ENCODE data around the gene CDK15. TPM values are rescaled to one million over a fixed set of nuclear protein-coding genes. Genes with fewer than 3 reads are reported as not detected.

The CDK15 gene
- total RNA-seq, 6 experiments from 2014 or later, result not detected

DNA sequence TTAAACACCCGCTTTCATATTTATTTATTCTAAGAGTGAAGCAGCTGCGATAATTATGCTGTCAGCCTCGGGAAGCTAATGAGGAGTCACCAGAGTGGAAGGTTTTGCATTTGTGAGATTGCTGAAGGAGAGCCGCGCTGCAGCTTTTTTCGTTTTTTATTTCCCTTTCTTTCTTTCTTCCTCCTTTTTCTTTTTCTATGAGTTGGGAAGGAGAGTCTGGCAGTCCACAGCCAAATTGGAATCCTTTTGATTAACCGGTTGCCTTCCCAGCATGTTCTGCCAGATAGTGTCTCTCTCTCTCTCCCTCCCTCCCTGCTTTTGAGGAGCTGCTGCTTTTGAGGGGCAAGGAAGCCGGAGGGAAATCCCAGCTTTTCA, 82.1 kb downstream of the CDK15 start:
- no peak for ATAC-seq
- no peak for TF ChIP-seq POLR2A (IDR thresholded peaks at IDR 0.05)
- TF ChIP-seq, protein P1, sequence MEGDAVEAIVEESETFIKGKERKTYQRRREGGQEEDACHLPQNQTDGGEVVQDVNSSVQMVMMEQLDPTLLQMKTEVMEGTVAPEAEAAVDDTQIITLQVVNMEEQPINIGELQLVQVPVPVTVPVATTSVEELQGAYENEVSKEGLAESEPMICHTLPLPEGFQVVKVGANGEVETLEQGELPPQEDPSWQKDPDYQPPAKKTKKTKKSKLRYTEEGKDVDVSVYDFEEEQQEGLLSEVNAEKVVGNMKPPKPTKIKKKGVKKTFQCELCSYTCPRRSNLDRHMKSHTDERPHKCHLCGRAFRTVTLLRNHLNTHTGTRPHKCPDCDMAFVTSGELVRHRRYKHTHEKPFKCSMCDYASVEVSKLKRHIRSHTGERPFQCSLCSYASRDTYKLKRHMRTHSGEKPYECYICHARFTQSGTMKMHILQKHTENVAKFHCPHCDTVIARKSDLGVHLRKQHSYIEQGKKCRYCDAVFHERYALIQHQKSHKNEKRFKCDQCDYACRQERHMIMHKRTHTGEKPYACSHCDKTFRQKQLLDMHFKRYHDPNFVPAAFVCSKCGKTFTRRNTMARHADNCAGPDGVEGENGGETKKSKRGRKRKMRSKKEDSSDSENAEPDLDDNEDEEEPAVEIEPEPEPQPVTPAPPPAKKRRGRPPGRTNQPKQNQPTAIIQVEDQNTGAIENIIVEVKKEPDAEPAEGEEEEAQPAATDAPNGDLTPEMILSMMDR (IDR thresholded peaks at IDR 0.05), result no peak

DNA sequence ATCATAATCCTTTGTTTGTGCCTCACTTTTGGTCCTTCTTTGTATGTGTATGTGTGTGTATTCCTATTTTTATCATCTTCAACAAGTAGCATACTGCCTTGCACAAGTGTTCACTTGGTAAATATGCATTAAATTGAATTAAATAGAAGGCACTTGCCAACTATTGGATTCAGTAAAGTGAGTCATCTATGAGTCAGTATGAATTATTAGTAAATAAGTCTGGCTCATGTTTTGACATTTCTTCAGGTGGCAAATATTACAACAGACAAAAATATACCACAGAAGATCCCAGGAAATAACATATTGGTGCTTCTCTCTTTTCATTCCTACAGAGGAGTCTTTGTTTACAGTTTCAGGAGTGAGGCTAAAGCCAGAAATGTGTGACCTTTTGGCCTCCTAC, 84.1 kb downstream of the CDK15 start:
- intact Hi-C loops (cut with DNase I), result no loop called here
- H3K36me3 ChIP-seq, result no peaks in the 10 kb centered on the region
- DNase-seq (no peak), ATAC-seq (peak in 2 of 4 donors; percentile 45 to 47)
- H3K4me3 ChIP-seq, result no peak overlapping the region
- H3K27me3 ChIP-seq, result no peaks in the 10 kb centered on the region
- H3K27ac ChIP-seq, result no peak overlapping the region
- no peak for TF ChIP-seq POLR2A (IDR thresholded peaks at IDR 0.05)
- TF ChIP-seq, protein P1 (IDR thresholded peaks at IDR 0.05), result no peak
- H3K9me3 ChIP-seq, result no peaks in the 10 kb centered on the region
- H3K4me1 ChIP-seq, result no peaks in the 10 kb centered on the region

More for the DNA sequence above, 82.1 kb downstream of the CDK15 start:
- Histone ChIP-seq H3K4me1 (no peaks in the 10 kb centered on the region), H3K4me3 (no peak overlapping the region), H3K27me3 (no peaks in the 10 kb centered on the region), H3K9me3 (no peaks in the 10 kb centered on the region), H3K36me3 (no peaks in the 10 kb centered on the region), H3K27ac (no peak overlapping the region)
- intact Hi-C loops (cut with DNase I), result no loop called here
- DNase-seq, result no peak
- WGBS (ENCODE audit: insufficient coverage, low coverage, low lambda C conversion rate, missing lambda C conversion rate), result 22% methylated on average over 8 of the region's 8 CpGs

DNA sequence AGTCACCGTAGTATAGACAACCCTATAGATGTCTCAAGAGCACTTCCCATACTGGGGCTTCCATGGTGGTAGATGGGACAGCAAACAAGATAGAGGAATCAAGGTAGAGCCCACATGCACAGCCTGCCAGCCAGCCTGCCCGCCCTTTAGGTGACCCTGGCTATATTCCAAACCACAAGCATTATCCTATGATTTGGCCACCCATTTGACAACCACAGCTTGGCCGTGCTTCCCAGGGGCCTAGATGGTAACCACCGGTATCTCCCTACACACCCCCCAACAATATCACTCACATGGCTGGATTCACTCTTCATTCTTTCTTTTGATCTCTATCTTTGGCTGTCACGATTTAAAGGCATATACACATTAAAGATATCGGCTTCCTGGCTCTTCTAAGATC, 85.3 kb downstream of the CDK15 start:
- intact Hi-C loops (cut with DNase I), result no loop called here
- H3K27me3 ChIP-seq, result no peaks in the 10 kb centered on the region
- ATAC-seq (no peak), DNase-seq (no peak)
- no peak overlapping the region for H3K27ac ChIP-seq
- H3K36me3 ChIP-seq, result no peaks in the 10 kb centered on the region
- no peak overlapping the region for H3K4me3 ChIP-seq
- WGBS (ENCODE audit: insufficient coverage, low coverage, low lambda C conversion rate, missing lambda C conversion rate), result 81% methylated on average over 4 of the region's 6 CpGs
- H3K4me1 ChIP-seq, result no peaks in the 10 kb centered on the region
- no peaks in the 10 kb centered on the region for H3K9me3 ChIP-seq
- no peak for TF ChIP-seq POLR2A (IDR thresholded peaks at IDR 0.05)
- TF ChIP-seq, protein P1 (IDR thresholded peaks at IDR 0.05), result no peak

DNA sequence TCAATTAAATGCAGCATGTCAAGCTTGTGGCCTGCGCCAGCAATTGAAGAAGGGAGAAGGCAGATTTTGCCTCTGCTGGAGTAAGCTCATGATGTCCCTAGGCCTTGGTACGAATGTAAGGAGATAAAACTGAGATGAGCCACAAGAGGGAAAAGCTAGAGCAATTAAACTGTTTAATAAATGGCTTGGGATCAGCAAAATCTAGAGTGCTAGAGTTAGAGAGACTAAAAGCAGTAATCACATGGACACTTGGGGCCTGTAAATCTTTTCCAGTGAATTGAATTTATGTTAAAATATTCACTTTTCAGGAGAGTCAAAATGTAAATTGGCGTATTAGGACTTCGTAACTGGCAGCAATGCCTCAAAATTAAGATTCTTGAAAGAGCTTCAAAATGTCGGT, 86.2 kb downstream of the CDK15 start:
- TF ChIP-seq, protein P1 (IDR thresholded peaks at IDR 0.05), result no peak
- TF ChIP-seq POLR2A (IDR thresholded peaks at IDR 0.05), result no peak
- Histone ChIP-seq H3K27ac (no peak overlapping the region), H3K4me1 (no peaks in the 10 kb centered on the region), H3K9me3 (no peaks in the 10 kb centered on the region), H3K27me3 (no peaks in the 10 kb centered on the region), H3K36me3 (no peaks in the 10 kb centered on the region), H3K4me3 (no peak overlapping the region)
- no peak for DNase-seq
- ATAC-seq, result no peak
- intact Hi-C loops (cut with DNase I), result no loop called here
- WGBS (ENCODE audit: insufficient coverage, low coverage, low lambda C conversion rate, missing lambda C conversion rate), result 87% methylated on average over 5 of the region's 5 CpGs

DNA sequence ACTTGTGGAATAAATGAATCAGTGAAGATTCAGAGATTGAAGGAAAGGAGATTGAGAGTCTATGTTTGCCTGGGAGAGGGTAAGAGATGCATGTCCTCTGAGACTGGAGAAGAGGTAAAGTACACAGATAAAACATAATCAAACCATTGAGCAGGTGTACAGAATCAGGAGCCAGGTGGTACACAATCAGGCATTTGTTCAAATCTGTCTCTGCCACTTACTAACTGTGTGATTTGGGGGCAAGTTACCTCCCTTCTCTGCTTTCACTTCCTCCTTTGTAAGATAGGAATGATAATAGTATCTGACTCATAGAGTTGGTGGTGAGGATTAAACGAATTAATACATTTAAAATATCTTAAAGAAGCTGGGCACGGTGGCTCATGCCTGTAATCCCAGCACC, 94.0 kb downstream of the CDK15 start:
- DNase-seq, result no peak
- no peaks in the 10 kb centered on the region for H3K9me3 ChIP-seq
- TF ChIP-seq, protein P1 (IDR thresholded peaks at IDR 0.05), result no peak
- no peak for TF ChIP-seq POLR2A (IDR thresholded peaks at IDR 0.05)
- H3K27me3 ChIP-seq, result no peaks in the 10 kb centered on the region
- H3K27ac ChIP-seq, result no peak overlapping the region
- 51% methylated on average over 2 of the region's 2 CpGs for WGBS (ENCODE audit: insufficient coverage, low coverage, low lambda C conversion rate, missing lambda C conversion rate)
- ATAC-seq, result no peak
- no peaks in the 10 kb centered on the region for H3K36me3 ChIP-seq
- intact Hi-C loops (cut with DNase I), result no loop called here
- H3K4me3 ChIP-seq, result no peak overlapping the region
- H3K4me1 ChIP-seq, result no peaks in the 10 kb centered on the region

Measured in right lobe of liver (tissue), 6 donors.